Fibroblast of the aortic adventitia (primary cell): ENCODE data around the gene HDAC10. TPM values are rescaled to one million over a fixed set of nuclear protein-coding genes. Genes with fewer than 3 reads are reported as not detected.

Experiments used
- DNase-seq: peaks from one replicate; pipeline ENCODE4 v3.0.0-alpha.2; 2010; ENCODE audit warnings: low read depth
- H3K4me3 ChIP-seq: 2 replicates; pipeline ENCODE4 v1.5.1; 2011; ENCODE audit warnings: low read depth, mild to moderate bottlenecking, control low read depth, low read length, moderate library complexity
- CTCF ChIP-seq: IDR thresholded peaks from 2 replicates; pipeline ENCODE4 v1.5.1; 2011; ENCODE audit warnings: mild to moderate bottlenecking, low read length, control low read depth, inconsistent platforms; ENCODE audit not compliant: insufficient read depth
- total RNA-seq: library from RNA; depleted of rRNA; stranded (reverse); fragments of >200 nt; gene quantifications from 2 replicates; pipeline ENCODE4 v1.2.3, GENCODE V29; 2012; ENCODE audit warnings: low replicate concordance

HDAC10 gene
- total RNA-seq, 1 donor: 15.4 TPM

DNA sequence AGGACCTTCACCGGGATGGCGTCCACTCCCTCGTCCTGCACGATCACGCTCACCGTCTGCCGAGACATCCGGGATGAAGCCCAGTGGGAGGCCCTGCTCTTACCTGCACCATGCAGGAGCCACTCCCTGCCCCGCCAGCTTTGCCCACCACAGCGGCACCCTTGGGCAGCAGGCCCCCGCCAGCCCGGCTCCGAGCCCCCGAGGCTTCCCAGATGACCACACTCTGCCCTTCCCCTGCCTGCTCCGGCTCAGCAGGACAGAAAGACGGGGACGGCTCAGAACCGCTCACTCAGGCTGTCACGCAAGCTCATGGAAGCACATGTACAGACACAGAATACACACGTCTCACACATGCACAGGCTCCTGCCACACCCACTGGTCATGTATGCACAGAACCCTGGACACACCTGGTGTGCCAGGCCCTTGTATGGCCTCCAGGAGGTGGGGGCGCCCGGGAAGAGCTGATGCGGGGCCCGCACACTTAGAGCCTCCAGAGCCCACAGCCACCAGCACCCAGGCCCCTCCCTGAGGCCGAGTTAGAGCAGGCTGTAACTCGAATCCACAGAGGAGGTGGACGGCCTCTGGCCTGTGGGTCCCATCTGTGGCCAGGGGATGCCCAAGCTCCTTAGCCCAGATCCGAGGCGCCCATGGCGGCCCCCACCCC lies 28.0 kb upstream of the HDAC10 start:
- DNase-seq: no peak
- TF ChIP-seq CTCF: no peak
- H3K4me3 ChIP-seq: no peak overlapping the region

DNA sequence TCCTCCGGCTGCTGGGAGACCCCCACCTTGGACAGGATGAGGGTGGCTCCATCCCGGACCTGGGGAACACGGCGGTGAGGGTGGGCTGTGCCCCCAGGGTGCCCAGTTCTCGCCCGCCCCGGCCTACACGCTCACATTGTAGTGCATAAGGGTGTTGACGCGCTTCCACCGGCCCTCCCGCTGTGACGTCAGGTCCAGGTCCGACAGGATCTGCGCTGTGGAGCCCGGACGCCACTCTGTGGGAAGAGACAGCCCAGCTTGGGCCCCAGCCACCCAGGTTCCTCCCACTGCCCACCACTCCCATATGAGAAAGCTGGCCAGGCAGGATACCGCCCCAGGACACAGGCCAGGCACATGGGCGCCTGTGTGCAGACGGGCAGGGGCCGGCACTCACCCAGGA lies 27.4 kb upstream of the HDAC10 start:
- no peak for TF ChIP-seq CTCF
- H3K4me3 ChIP-seq: no peak overlapping the region
- no peak for DNase-seq

DNA sequence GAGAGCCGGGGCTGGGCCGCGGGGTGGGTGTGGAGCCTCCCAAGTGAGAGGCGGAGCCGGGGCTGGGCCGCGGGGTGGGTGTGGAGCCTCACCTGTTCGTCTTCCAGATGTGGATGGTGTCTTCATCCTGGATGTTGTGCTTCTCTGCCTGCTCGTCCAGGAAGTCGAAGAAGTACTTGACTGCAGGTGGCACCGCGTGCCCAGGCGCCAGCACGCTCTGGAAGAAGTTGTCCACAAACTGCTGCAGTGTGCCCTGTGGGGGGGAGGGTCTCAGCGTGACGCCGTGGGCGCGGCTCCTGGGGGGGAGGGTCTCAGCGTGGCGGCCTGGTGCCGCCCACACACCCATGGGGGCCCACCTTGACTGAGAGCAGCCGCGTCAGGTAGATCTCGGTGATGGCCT lies 26.7 kb upstream of the HDAC10 start:
- no peak overlapping the region for H3K4me3 ChIP-seq
- DNase-seq: no peak
- no peak for TF ChIP-seq CTCF

DNA sequence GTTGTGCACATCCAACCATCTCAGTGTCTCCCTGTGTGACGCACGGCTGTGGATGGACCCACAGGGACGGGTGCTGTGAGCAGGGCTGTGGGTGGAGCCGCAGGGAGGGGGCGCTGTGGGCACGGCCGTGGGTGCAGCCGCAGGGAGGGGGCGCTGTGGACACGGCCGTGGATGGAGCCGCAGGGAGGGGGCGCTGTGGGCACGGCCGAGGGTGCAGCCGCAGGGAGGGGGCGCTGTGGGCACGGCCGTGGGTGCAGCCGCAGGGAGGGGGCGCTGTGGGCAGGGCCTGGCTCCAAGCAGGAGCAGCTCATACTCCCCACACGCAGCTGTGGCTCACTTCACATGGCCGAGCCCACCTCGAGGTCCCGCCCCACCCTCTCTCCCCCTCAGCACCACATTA lies 25.1 kb upstream of the HDAC10 start:
- TF ChIP-seq CTCF: peak; percentile 32
- peak; percentile 33 for DNase-seq
- no peak overlapping the region for H3K4me3 ChIP-seq

DNA sequence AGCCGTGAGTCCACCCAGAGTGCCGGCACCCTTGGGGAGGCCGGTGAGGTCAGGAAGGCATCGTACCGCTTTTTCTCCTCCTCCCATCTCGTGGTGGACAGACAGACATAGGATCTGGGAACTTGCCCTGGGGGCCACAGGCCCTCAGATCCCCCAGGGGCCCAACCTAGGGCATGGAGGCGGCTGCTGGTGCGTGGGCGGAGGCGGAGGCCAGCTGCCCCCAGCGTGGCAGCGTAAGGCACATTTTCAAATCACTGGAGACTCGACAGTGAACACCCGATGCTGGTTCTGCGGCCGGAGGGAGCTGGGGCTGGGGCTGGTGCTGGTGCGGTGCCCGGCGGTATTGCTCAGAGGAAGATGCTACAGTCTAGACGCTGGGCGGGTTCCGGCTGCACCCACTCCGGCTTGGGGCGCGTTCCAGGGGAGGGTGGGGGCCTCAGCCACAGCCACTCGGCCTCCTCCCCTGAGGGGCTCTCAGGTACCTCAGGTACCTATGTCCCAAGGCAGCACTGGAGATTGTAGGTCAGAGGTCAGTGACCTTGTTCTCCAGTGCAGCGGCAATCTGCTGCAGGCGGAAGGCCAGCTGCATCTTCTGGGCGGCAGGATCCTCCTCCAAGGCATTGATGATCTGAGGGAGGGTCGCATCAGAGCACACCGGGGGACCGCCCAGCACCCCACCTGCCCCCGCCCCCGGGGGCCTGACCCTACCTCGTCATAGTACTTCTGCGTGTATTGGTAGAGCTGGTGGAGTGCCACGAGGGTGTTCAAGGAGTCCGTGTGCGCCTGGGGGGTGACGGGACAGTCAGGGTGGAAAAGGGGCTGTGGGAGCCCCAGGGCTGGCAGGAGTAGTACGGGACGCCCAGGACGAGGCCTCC lies 24.4 kb upstream of the HDAC10 start:
- H3K4me3 ChIP-seq: no peak overlapping the region
- TF ChIP-seq CTCF: no peak

GRCh38 chr22:50274771-50275170 lies 23.7 kb upstream of the HDAC10 start:
- DNase-seq: no peak
- no peak for TF ChIP-seq CTCF
- no peak overlapping the region for H3K4me3 ChIP-seq

More for the DNA sequence above, 24.4 kb upstream of the HDAC10 start:
- DNase-seq: no peak
